WTC11 (cell line): ENCODE measurements around the gene CIDEC.

Source experiments
- EMX1 ChIP-seq: fragments of 250-450 bp; sonication (Bioruptor Pico); IDR thresholded peaks from 2 replicates; pipeline ENCODE4 v1.8.0; 2021; ENCODE audit warnings: mild to moderate bottlenecking
- TF ChIP-seq, protein P1 (sequence below): fragments of 200-600 bp; IDR thresholded peaks from 2 replicates; pipeline ENCODE4 v1.8.0; 2022; ENCODE audit warnings: antibody characterized with exemption
- TF ChIP-seq, protein P2 (sequence below): sonication (generic); formaldehyde crosslinking; IDR thresholded peaks from 2 replicates; pipeline ENCODE4 v1.8.0; 2023; ENCODE audit warnings: missing genetic modification reagents, mild to moderate bottlenecking, borderline replicate concordance

DNA sequence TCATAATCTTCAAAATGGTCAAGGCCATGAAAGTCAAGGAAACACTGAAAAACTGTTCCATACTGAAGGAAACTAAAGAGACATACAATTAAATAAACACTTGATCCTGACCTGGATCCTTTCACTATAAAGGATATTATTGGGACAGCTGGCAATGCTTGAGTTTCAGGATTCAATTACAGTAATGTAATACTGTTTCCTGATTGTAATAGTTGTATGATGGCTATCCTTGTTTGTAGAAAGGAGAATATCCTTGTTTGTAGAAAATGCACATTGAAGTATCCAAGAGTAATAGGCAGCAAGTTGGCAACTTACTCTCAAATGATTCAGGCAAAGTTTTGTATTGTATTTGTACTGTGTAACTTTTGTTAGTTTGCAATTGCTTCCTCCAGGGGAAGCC, 4.6 kb downstream of the CIDEC start:
- TF ChIP-seq, protein P1, sequence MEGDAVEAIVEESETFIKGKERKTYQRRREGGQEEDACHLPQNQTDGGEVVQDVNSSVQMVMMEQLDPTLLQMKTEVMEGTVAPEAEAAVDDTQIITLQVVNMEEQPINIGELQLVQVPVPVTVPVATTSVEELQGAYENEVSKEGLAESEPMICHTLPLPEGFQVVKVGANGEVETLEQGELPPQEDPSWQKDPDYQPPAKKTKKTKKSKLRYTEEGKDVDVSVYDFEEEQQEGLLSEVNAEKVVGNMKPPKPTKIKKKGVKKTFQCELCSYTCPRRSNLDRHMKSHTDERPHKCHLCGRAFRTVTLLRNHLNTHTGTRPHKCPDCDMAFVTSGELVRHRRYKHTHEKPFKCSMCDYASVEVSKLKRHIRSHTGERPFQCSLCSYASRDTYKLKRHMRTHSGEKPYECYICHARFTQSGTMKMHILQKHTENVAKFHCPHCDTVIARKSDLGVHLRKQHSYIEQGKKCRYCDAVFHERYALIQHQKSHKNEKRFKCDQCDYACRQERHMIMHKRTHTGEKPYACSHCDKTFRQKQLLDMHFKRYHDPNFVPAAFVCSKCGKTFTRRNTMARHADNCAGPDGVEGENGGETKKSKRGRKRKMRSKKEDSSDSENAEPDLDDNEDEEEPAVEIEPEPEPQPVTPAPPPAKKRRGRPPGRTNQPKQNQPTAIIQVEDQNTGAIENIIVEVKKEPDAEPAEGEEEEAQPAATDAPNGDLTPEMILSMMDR: no peak
- no peak for TF ChIP-seq EMX1 (CRISPR knock-in tag)
- TF ChIP-seq, protein P2, sequence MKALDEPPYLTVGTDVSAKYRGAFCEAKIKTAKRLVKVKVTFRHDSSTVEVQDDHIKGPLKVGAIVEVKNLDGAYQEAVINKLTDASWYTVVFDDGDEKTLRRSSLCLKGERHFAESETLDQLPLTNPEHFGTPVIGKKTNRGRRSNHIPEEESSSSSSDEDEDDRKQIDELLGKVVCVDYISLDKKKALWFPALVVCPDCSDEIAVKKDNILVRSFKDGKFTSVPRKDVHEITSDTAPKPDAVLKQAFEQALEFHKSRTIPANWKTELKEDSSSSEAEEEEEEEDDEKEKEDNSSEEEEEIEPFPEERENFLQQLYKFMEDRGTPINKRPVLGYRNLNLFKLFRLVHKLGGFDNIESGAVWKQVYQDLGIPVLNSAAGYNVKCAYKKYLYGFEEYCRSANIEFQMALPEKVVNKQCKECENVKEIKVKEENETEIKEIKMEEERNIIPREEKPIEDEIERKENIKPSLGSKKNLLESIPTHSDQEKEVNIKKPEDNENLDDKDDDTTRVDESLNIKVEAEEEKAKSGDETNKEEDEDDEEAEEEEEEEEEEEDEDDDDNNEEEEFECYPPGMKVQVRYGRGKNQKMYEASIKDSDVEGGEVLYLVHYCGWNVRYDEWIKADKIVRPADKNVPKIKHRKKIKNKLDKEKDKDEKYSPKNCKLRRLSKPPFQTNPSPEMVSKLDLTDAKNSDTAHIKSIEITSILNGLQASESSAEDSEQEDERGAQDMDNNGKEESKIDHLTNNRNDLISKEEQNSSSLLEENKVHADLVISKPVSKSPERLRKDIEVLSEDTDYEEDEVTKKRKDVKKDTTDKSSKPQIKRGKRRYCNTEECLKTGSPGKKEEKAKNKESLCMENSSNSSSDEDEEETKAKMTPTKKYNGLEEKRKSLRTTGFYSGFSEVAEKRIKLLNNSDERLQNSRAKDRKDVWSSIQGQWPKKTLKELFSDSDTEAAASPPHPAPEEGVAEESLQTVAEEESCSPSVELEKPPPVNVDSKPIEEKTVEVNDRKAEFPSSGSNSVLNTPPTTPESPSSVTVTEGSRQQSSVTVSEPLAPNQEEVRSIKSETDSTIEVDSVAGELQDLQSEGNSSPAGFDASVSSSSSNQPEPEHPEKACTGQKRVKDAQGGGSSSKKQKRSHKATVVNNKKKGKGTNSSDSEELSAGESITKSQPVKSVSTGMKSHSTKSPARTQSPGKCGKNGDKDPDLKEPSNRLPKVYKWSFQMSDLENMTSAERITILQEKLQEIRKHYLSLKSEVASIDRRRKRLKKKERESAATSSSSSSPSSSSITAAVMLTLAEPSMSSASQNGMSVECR: no peak
